Measurements from ENCODE around the gene FPR2.

FPR2 gene

GRCh38 chr19:51722492-51722891, 38.5 kb upstream of the FPR2 start:
- no peaks in the 10 kb centered on the region for H3K9me3 ChIP-seq (ENCODE audit: severe bottlenecking)
- no peak for ATAC-seq (ENCODE audit: low read depth)
- TF ChIP-seq CTCF (IDR thresholded peaks at IDR 0.05; ENCODE audit: poor library complexity, severe bottlenecking) = no peak
- H3K27ac ChIP-seq (ENCODE audit: poor library complexity, severe bottlenecking) = no peak overlapping the region
- H3K27me3 ChIP-seq (ENCODE audit: insufficient read depth, poor library complexity, severe bottlenecking) = peaks cover 41% of the 10 kb centered on the region
- H3K4me1 ChIP-seq (ENCODE audit: insufficient read depth, poor library complexity, severe bottlenecking) = peaks cover 12% of the 10 kb centered on the region
- no peak for DNase-seq (ENCODE audit: low spot score)
- no peaks in the 10 kb centered on the region for H3K36me3 ChIP-seq (ENCODE audit: low read depth)
- no peak overlapping the region for H3K4me3 ChIP-seq (ENCODE audit: severe bottlenecking)

DNA sequence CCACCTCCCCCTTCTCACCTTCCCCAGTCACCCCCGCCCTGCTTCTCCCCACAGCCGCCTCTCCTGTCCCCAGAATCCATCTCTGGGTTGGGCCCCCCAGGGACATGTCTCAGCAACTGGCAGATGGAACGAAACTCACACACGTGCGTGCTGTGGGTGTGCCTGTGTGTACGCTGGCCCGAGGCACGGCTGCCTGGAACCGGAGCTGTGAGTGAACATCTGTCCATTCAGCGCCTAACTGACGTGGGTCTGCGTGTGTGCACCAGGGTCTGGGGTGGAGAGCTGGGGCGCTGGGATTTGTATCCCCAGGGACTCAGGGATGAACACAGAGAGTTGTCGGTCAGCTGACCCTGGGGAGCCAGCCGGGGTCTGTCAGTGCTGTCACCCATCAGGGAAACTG, 36.4 kb upstream of the FPR2 start:
- no peaks in the 10 kb centered on the region for H3K9me3 ChIP-seq (ENCODE audit: severe bottlenecking)
- no peak for ATAC-seq (ENCODE audit: low read depth)
- H3K36me3 ChIP-seq (ENCODE audit: low read depth) = no peaks in the 10 kb centered on the region
- peaks cover 13% of the 10 kb centered on the region for H3K4me1 ChIP-seq (ENCODE audit: insufficient read depth, poor library complexity, severe bottlenecking)
- no peak for TF ChIP-seq CTCF (IDR thresholded peaks at IDR 0.05; ENCODE audit: poor library complexity, severe bottlenecking)
- H3K27me3 ChIP-seq (ENCODE audit: insufficient read depth, poor library complexity, severe bottlenecking) = peaks cover 20% of the 10 kb centered on the region
- H3K4me3 ChIP-seq (ENCODE audit: severe bottlenecking) = no peak overlapping the region
- no peak overlapping the region for H3K27ac ChIP-seq (ENCODE audit: poor library complexity, severe bottlenecking)
- no peak for DNase-seq (ENCODE audit: low spot score)

- no peak for TF ChIP-seq CTCF (IDR thresholded peaks at IDR 0.05; ENCODE audit: poor library complexity, severe bottlenecking)
- peak; percentile 93 for DNase-seq (ENCODE audit: low spot score)
- peak overlapping the region; percentile 58 for H3K27ac ChIP-seq (ENCODE audit: poor library complexity, severe bottlenecking)
- H3K27me3 ChIP-seq (ENCODE audit: insufficient read depth, poor library complexity, severe bottlenecking) = peaks cover 6% of the 10 kb centered on the region
- H3K36me3 ChIP-seq (ENCODE audit: low read depth) = no peaks in the 10 kb centered on the region
- H3K4me3 ChIP-seq (ENCODE audit: severe bottlenecking) = no peak overlapping the region
- peak; percentile 99 for ATAC-seq (ENCODE audit: low read depth)
- H3K9me3 ChIP-seq (ENCODE audit: severe bottlenecking) = no peaks in the 10 kb centered on the region
- peaks cover 13% of the 10 kb centered on the region for H3K4me1 ChIP-seq (ENCODE audit: insufficient read depth, poor library complexity, severe bottlenecking)
These were observed 34.9 kb upstream of the FPR2 start for GRCh38 chr19:51726049-51726448.

GRCh38 chr19:51727349-51727880, 33.6 kb upstream of the FPR2 start:
- TF ChIP-seq CTCF (IDR thresholded peaks at IDR 0.05; ENCODE audit: poor library complexity, severe bottlenecking) = no peak
- Histone ChIP-seq H3K9me3 (ENCODE audit: severe bottlenecking) (no peaks in the 10 kb centered on the region), H3K27me3 (ENCODE audit: insufficient read depth, poor library complexity, severe bottlenecking) (peaks cover under 1% of the 10 kb centered on the region), H3K27ac (ENCODE audit: poor library complexity, severe bottlenecking) (peak overlapping the region; percentile 58), H3K4me1 (ENCODE audit: insufficient read depth, poor library complexity, severe bottlenecking) (peaks cover 13% of the 10 kb centered on the region), H3K4me3 (ENCODE audit: severe bottlenecking) (no peak overlapping the region), H3K36me3 (ENCODE audit: low read depth) (no peaks in the 10 kb centered on the region)
- DNase-seq (ENCODE audit: low spot score) (no peak), ATAC-seq (ENCODE audit: low read depth) (peak; percentile 40)

GRCh38 chr19:51729781-51730180, 31.2 kb upstream of the FPR2 start:
- no peak overlapping the region for H3K4me3 ChIP-seq (ENCODE audit: severe bottlenecking)
- TF ChIP-seq CTCF (IDR thresholded peaks at IDR 0.05; ENCODE audit: poor library complexity, severe bottlenecking) = no peak
- DNase-seq (ENCODE audit: low spot score) = no peak
- H3K36me3 ChIP-seq (ENCODE audit: low read depth) = no peaks in the 10 kb centered on the region
- H3K27ac ChIP-seq (ENCODE audit: poor library complexity, severe bottlenecking) = no peak overlapping the region
- H3K27me3 ChIP-seq (ENCODE audit: insufficient read depth, poor library complexity, severe bottlenecking) = no peaks in the 10 kb centered on the region
- no peaks in the 10 kb centered on the region for H3K9me3 ChIP-seq (ENCODE audit: severe bottlenecking)
- no peak for ATAC-seq (ENCODE audit: low read depth)
- H3K4me1 ChIP-seq (ENCODE audit: insufficient read depth, poor library complexity, severe bottlenecking) = peaks cover 13% of the 10 kb centered on the region

Measured in RWPE2 (cell line).